Stimulated activated naive CD8-positive, alpha-beta T cell treated with anti-CD3 and anti-CD28 coated beads, Interleukin-15, Interleukin-2, amounts not matched to agents 100 U/mL and 50 U/mL, for 24 hours (primary cell): ENCODE results near the gene ZSCAN5C.
"Not testable (repeated sequence)": the region's sequence is repeated elsewhere in the genome, so short reads cannot be mapped to it uniquely, and the experiment has no call there.

Source experiments
- ATAC-seq: fragments of 150-1000 bp; cut with Tn5 transposase; one replicate; pipeline ENCODE4 v1.10.0; 2021
- DNase-seq: peaks from one replicate; pipeline ENCODE4 v3.0.0; 2021

The ZSCAN5C gene

GRCh38 chr19:56191711-56192110 lies 10.4 kb upstream of the ZSCAN5C start:
- DNase-seq (no peak), ATAC-seq (no peak)

GRCh38 chr19:56193981-56194640 lies 8.0 kb upstream of the ZSCAN5C start:
- ATAC-seq: no peak
- no peak for DNase-seq

GRCh38 chr19:56197646-56198045 lies 4.4 kb upstream of the ZSCAN5C start, which contains the start of gene ZSCAN5B:
Gene ZSCAN5B, minus strand, starts transcription at chr19:56197783. Its CDS starts 4,731 bp downstream, at chr19:56193052.
- DNase-seq, ATAC-seq: not testable (repeated sequence)

GRCh38 chr19:56199687-56200086 lies 2.4 kb upstream of the ZSCAN5C start:
- ATAC-seq (no peak), DNase-seq (no peak)

GRCh38 chr19:56207581-56207980 lies 5.5 kb downstream of the ZSCAN5C start:
- DNase-seq, ATAC-seq: not testable (repeated sequence)

GRCh38 chr19:56209091-56209490 lies 7.0 kb downstream of the ZSCAN5C start:
- no peak for ATAC-seq
- no peak for DNase-seq

- not testable (repeated sequence) for DNase-seq, ATAC-seq
Measured at GRCh38 chr19:56210036-56210435, 8.0 kb downstream of the ZSCAN5C start.

GRCh38 chr19:56211718-56212117 lies 9.6 kb downstream of the ZSCAN5C start:
- DNase-seq (no peak), ATAC-seq (no peak)

GRCh38 chr19:56217039-56217949 lies 15.2 kb downstream of the ZSCAN5C start:
- no peak for ATAC-seq
- DNase-seq: peak; percentile 7

- no peak for ATAC-seq
- DNase-seq: no peak
Measured at GRCh38 chr19:56218961-56219360, 16.9 kb downstream of the ZSCAN5C start.

- not testable (repeated sequence) for DNase-seq
Measured at GRCh38 chr19:56221442-56221841, 19.4 kb downstream of the ZSCAN5C start.

GRCh38 chr19:56221851-56222250 lies 19.8 kb downstream of the ZSCAN5C start:
- no peak for DNase-seq
- ATAC-seq: no peak

More at GRCh38 chr19:56221442-56221841, 19.4 kb downstream of the ZSCAN5C start:
- not testable (repeated sequence) for ATAC-seq

GRCh38 chr19:56222901-56223300 lies 20.8 kb downstream of the ZSCAN5C start:
- ATAC-seq (no peak), DNase-seq (no peak)

GRCh38 chr19:56223481-56223880 lies 21.4 kb downstream of the ZSCAN5C start:
- no peak for ATAC-seq
- no peak for DNase-seq

GRCh38 chr19:56245121-56245740 lies 43.2 kb downstream of the ZSCAN5C start:
- DNase-seq: no peak
- no peak for ATAC-seq

GRCh38 chr19:56245764-56246163 lies 43.7 kb downstream of the ZSCAN5C start:
- not testable (repeated sequence) for ATAC-seq, DNase-seq

- not testable (repeated sequence) for DNase-seq, ATAC-seq
Measured at GRCh38 chr19:56248736-56249338, 46.8 kb downstream of the ZSCAN5C start.

- peak; percentile 71 for ATAC-seq
Measured at GRCh38 chr19:56252699-56253422, 50.8 kb downstream of the ZSCAN5C start.

GRCh38 chr19:56253737-56254136 lies 51.7 kb downstream of the ZSCAN5C start:
- peak; percentile 40 for ATAC-seq
- no peak for DNase-seq

More at GRCh38 chr19:56252699-56253422, 50.8 kb downstream of the ZSCAN5C start:
- DNase-seq: peak; percentile 85

GRCh38 chr19:56258272-56258671 lies 56.2 kb downstream of the ZSCAN5C start:
- no peak for DNase-seq
- ATAC-seq: no peak
